OCI-LY3 (cell line): ENCODE data around the gene PCBP3.

ENCODE experiments used
- H2AFZ ChIP-seq: fragments of 200-600, 300-600 bp; shearing (Covaris generic); 2 replicates; pipeline ENCODE4 v1.6.0; 2014; ENCODE audit warnings: antibody characterized with exemption, low read depth, low read length
- H3K27ac ChIP-seq: fragments of 200-600, 300-600 bp; sonication (generic); 2 replicates; pipeline ENCODE4 v1.5.1; 2014; ENCODE audit warnings: mild to moderate bottlenecking, low read length, moderate library complexity, mixed read lengths
- H3K27me3 ChIP-seq: fragments of 200-600, 300-600 bp; sonication (generic); 2 replicates; pipeline ENCODE4 v1.6.1; 2014; ENCODE audit warnings: low read depth, low read length, mixed read lengths
- H3K36me3 ChIP-seq: fragments of 200-600, 300-600 bp; sonication (generic); replicated peaks from 2 replicates; pipeline ENCODE3; 2014; ENCODE audit warnings: low read depth, low read length, mixed read lengths
- H3K4me1 ChIP-seq: fragments of 300-600, 200-600 bp; sonication (generic); 2 replicates; pipeline ENCODE4 v1.6.1; 2014; ENCODE audit warnings: low read length, mixed read lengths
- H3K4me2 ChIP-seq: fragments of 200-600, 300-600 bp; sonication (generic); 2 replicates; pipeline ENCODE4 v1.6.1; 2014; ENCODE audit warnings: low read length, mixed read lengths
- H3K4me3 ChIP-seq: fragments of 300-600, 200-600 bp; sonication (generic); 2 replicates; pipeline ENCODE4 v1.5.1; 2014; ENCODE audit warnings: antibody characterized with exemption, mild to moderate bottlenecking, low read length, moderate library complexity
- H3K79me2 ChIP-seq: fragments of 300-600, 200-600 bp; shearing (Covaris generic); 2 replicates; pipeline ENCODE4 v1.6.1; 2014; ENCODE audit warnings: mild to moderate bottlenecking, low read length, mixed read lengths
- H3K9ac ChIP-seq: fragments of 300-600, 200-600 bp; shearing (Covaris generic); 2 replicates; pipeline ENCODE4 v1.6.0; 2014; ENCODE audit warnings: mild to moderate bottlenecking, low read length, moderate library complexity
- H3K9me3 ChIP-seq: fragments of 200-600, 300-600 bp; shearing (Covaris generic); 2 replicates; pipeline ENCODE4 v1.6.1; 2014; ENCODE audit warnings: low read length, mixed read lengths; ENCODE audit not compliant: insufficient read depth
- H4K20me1 ChIP-seq: fragments of 200-600, 300-600 bp; sonication (generic); 2 replicates; pipeline ENCODE4 v1.6.1; 2016; ENCODE audit warnings: low read length, mixed read lengths; ENCODE audit not compliant: insufficient read depth
- EZH2phosphoT487 ChIP-seq: fragments of 200-600 bp; shearing (Covaris generic); IDR thresholded peaks from 2 replicates; pipeline ENCODE4 v1.6.1; 2018; ENCODE audit warnings: antibody characterized with exemption, mixed run types, low read depth
- TF ChIP-seq, protein P1 (sequence below): fragments of 200-600, 300-600 bp; sonication (generic); IDR thresholded peaks from 2 replicates; pipeline ENCODE4 v1.5.1; 2014; ENCODE audit warnings: antibody characterized with exemption, low read length, low read depth

The PCBP3 gene

DNA sequence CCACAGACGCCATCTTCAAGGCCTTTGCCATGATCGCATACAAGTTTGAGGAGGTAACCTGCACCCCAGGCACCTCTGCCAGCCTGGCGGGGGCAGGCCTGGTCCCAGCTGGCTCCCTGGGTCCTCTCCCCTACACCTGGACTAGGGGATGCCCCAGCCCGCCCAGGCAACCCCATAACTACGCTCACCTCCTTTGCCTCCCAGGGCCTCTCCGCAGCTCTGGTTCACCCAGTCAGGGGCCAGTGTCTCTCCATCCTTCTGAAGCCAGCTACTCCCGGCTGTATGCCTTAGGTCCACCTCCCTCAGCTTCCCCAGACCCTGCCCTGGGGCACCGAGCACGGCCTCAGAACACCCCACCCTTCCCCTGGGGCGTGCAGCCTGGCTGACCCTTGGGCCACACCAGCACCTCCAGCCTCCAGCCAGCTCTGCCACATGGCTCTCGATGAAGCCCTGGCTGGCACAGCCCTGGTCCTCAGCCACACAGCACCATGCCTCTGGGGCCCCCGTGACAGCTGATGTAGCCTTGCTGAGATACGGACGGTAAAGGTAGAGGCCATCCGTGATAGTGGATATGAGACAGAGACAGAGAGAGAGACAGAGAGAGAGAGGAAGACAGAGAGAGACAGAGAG is 257.7 kb downstream of the PCBP3 start:
- Histone ChIP-seq H3K79me2 (no peaks in the 10 kb centered on the region), H3K4me3 (no peak overlapping the region), H3K9me3 (no peaks in the 10 kb centered on the region), H3K4me2 (no peak overlapping the region), H3K27ac (no peak overlapping the region), H3K27me3 (no peaks in the 10 kb centered on the region), H2AFZ (no peak overlapping the region), H4K20me1 (no peaks in the 10 kb centered on the region), H3K9ac (no peak overlapping the region), H3K36me3 (no peaks in the 10 kb centered on the region), H3K4me1 (peaks cover 9% of the 10 kb centered on the region)
- TF ChIP-seq EZH2phosphoT487: no peak
- TF ChIP-seq, protein P1, sequence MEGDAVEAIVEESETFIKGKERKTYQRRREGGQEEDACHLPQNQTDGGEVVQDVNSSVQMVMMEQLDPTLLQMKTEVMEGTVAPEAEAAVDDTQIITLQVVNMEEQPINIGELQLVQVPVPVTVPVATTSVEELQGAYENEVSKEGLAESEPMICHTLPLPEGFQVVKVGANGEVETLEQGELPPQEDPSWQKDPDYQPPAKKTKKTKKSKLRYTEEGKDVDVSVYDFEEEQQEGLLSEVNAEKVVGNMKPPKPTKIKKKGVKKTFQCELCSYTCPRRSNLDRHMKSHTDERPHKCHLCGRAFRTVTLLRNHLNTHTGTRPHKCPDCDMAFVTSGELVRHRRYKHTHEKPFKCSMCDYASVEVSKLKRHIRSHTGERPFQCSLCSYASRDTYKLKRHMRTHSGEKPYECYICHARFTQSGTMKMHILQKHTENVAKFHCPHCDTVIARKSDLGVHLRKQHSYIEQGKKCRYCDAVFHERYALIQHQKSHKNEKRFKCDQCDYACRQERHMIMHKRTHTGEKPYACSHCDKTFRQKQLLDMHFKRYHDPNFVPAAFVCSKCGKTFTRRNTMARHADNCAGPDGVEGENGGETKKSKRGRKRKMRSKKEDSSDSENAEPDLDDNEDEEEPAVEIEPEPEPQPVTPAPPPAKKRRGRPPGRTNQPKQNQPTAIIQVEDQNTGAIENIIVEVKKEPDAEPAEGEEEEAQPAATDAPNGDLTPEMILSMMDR: no peak

DNA sequence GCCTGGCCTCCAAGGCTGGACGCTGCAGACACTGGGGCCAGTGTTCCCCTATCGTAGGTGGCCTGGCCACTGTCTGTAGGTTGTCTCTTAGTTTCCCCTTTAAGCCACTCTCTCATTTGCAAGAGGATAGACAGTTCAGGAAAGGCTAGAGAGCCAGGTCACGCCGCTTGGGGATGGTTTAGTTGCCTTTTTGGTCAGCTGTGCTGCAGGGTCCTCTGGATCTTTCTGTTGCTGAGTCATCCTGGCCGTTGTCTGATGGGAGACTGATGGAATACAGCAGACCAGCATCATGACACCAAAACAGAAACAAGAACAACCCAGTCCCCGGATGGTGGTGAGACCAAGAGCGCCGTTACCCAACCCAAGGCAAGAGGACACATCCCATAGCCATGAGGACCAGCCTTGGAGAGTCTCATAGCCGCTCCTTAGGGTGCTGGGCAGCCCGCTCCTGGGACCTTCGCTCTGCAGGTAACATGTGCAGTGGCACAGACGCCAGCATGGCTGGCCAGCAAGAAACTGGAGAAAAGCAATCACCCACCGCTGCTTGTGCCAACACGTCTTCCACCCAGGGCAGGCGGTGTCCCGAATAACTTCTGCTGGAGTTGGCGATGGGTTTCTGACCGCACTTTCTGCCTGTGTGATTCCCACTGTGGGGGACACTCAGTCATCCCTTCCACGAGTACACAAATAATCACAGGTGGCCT is 258.9 kb downstream of the PCBP3 start:
- H3K27me3 ChIP-seq: no peaks in the 10 kb centered on the region
- no peaks in the 10 kb centered on the region for H3K36me3 ChIP-seq
- H4K20me1 ChIP-seq: no peaks in the 10 kb centered on the region

DNA sequence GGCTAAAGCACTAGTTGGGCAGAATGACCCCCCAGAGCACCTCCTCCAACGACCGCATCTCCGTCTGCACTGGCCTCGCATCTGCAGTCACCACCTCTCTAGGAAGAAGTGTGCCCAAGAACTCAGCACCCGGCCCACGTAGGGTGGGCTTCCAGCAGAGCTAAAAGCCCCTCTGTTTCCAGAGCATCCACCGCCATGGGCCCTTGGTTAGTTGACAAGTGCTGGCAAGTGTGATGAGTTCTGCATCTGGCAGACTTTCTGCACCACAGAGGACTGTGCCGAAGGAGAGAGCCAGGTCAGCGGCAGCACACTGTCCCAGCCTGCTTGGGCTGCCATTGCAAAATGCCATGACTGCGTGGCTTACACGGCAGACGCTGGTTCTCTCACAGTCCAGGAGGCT is 261.7 kb downstream of the PCBP3 start:
- H3K79me2 ChIP-seq: no peaks in the 10 kb centered on the region
- TF ChIP-seq, protein P1: no peak
- TF ChIP-seq EZH2phosphoT487: no peak

More for the DNA sequence above, 258.9 kb downstream of the PCBP3 start:
- no peak overlapping the region for H3K4me2 ChIP-seq
- TF ChIP-seq, protein P1: no peak
- no peak for TF ChIP-seq EZH2phosphoT487
- H3K4me1 ChIP-seq: peaks cover 9% of the 10 kb centered on the region
- H3K79me2 ChIP-seq: no peaks in the 10 kb centered on the region
- no peak overlapping the region for H2AFZ ChIP-seq
- H3K9me3 ChIP-seq: no peaks in the 10 kb centered on the region
- no peak overlapping the region for H3K27ac ChIP-seq
- H3K4me3 ChIP-seq: no peak overlapping the region
- no peak overlapping the region for H3K9ac ChIP-seq

DNA sequence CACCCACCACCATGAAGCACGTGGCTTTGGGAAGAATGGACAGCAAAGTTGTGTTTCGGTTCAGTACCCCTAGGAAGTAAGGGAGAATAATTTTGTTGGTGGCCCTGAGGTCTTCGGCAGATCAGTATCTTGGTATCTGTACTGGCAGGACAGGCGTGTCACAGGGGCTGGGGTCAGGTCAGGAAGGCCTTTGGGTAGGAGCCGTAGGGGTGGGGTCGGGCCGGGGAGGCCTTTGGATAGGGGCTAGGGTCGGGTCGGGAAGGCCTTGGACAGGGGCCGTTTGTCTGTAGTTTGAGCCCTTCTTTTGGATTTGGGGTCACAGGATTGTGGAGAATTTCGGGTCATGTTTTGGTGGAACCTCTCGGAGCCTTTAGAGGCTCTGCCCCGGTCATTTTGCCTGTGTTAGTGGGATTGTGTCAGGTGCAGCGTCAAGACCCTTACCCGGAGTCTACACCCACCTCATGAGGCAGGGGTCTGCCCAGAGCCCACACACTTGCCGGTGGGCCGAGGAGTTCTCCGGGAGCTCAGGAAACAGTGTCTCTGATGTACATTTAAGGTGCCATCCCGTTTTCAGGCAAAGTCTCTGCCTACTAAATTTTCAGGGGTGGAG is 262.8 kb downstream of the PCBP3 start:
- no peaks in the 10 kb centered on the region for H4K20me1 ChIP-seq
- H3K36me3 ChIP-seq: no peaks in the 10 kb centered on the region
- H3K79me2 ChIP-seq: no peaks in the 10 kb centered on the region
- H3K9ac ChIP-seq: no peak overlapping the region
- H3K27ac ChIP-seq: no peak overlapping the region
- no peak overlapping the region for H3K4me2 ChIP-seq
- no peaks in the 10 kb centered on the region for H3K9me3 ChIP-seq
- TF ChIP-seq, protein P1: no peak
- no peak for TF ChIP-seq EZH2phosphoT487
- H2AFZ ChIP-seq: no peak overlapping the region
- H3K27me3 ChIP-seq: no peaks in the 10 kb centered on the region
- H3K4me3 ChIP-seq: no peak overlapping the region
- H3K4me1 ChIP-seq: no peaks in the 10 kb centered on the region

More for the DNA sequence above, 261.7 kb downstream of the PCBP3 start:
- H3K4me1 ChIP-seq: no peaks in the 10 kb centered on the region
- H3K4me3 ChIP-seq: no peak overlapping the region
- H2AFZ ChIP-seq: no peak overlapping the region
- H4K20me1 ChIP-seq: no peaks in the 10 kb centered on the region
- no peak overlapping the region for H3K27ac ChIP-seq
- H3K9ac ChIP-seq: no peak overlapping the region
- H3K9me3 ChIP-seq: no peaks in the 10 kb centered on the region
- no peak overlapping the region for H3K4me2 ChIP-seq
- no peaks in the 10 kb centered on the region for H3K27me3 ChIP-seq
- H3K36me3 ChIP-seq: no peaks in the 10 kb centered on the region
